Measurements from ENCODE around the gene SNPH. TPM values are rescaled to one million over a fixed set of nuclear protein-coding genes. Genes with fewer than 3 reads are reported as not detected.

SNPH gene, protein sequence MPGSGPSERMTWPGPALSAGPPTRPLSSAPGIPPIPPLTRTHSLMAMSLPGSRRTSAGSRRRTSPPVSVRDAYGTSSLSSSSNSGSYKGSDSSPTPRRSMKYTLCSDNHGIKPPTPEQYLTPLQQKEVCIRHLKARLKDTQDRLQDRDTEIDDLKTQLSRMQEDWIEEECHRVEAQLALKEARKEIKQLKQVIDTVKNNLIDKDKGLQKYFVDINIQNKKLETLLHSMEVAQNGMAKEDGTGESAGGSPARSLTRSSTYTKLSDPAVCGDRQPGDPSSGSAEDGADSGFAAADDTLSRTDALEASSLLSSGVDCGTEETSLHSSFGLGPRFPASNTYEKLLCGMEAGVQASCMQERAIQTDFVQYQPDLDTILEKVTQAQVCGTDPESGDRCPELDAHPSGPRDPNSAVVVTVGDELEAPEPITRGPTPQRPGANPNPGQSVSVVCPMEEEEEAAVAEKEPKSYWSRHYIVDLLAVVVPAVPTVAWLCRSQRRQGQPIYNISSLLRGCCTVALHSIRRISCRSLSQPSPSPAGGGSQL
- 11.6 and 13.5 TPM in 2 replicates for total RNA-seq

GRCh38 chr20:1266167-1266973, at the start of gene SNPH:
TSS of gene SNPH (plus strand) at chr20:1266294. CDS start at chr20:1296240, 29,946 bp downstream.

DNA sequence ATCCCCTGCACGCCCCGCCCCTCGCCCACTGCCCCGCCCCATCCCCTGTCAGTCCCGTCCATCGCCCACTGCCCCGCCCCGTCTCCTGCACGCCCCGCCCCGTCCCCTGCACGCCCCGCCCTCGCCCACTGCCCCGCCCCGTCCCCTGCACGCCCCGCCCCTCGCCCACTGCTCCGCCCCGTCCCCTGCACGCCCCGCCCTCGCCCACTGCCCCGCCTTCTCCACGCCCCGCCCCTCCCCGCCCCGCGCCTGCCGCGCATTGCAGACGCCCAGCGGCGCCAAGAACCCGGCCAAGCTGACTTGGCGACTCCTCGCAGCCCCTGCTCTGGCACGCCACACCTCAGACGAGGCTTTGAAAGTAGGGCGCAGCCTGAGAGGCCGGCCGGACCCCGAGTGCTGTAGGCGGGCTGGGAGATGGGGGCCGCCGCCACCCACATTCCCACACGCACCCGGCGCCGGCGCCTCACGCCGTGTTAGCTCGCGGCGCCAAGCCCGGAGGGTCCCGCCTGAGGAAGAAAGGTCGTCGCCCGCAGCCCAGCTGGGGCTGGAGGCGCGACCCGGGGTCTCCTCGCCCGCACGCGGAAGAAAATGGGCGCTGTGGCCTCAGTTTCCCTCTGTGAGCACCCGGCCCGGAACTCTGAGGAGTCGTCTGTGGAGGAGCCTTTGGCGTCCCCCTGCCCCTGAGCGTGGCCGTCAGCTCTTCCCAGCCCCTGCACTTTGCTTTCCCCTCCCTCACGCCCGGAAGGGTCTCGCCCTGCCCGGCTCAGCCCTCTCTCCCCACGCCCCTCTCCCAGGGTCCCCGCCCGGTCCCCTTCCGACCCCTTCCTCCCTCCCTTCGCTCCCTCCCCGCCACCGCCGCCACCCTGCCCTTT, 40.1 kb upstream of the SNPH start, which contains the start of gene RAD21L1:
RAD21L1 (plus strand) TSS at position 262 of the 872 bp plus-strand sequence. CDS start 2,410 bp downstream, outside the sequence.

GRCh38 chr20:1328680-1329330, 62.7 kb downstream of the SNPH start, which contains the start of gene SDCBP2:
TSS of gene SDCBP2 (minus strand) at chr20:1329139. CDS start at chr20:1320416, 8,723 bp downstream.

Other genes starting within 250 kb of the SNPH start
- gene PSMF1, start 147.7 kb upstream of the SNPH start, total RNA-seq: 21.7 and 53.2 TPM in 2 replicates
- gene TMEM74B, start 81.3 kb upstream of the SNPH start, total RNA-seq: 0.14 TPM in 1 of 2 replicates, not detected in the other
- gene C20orf202, start 62.8 kb upstream of the SNPH start, total RNA-seq: not detected in 2 replicates
- 0.14 and 0.59 TPM in 2 replicates for gene RAD21L1, start 40.2 kb upstream of the SNPH start, total RNA-seq
- 1.2 and 1.8 TPM in 2 replicates for gene SDCBP2, start 62.8 kb downstream of the SNPH start, total RNA-seq
- gene FKBP1A, start 126.8 kb downstream of the SNPH start, total RNA-seq: 103 and 178 TPM in 2 replicates
- gene NSFL1C, start 200.6 kb downstream of the SNPH start, total RNA-seq: 19.9 and 31.2 TPM in 2 replicates
- not detected in 2 replicates for gene SIRPB2, start 225.1 kb downstream of the SNPH start, total RNA-seq

Measured in smooth muscle cell of the umbilical artery (primary cell).